DOHH2 (cell line): ENCODE results near the gene FAM180B.
A peak's percentile ranks its signal among the peaks of the same experiment; 100 is the strongest.

ENCODE experiments used
- H3F3A ChIP-seq: fragments of 200-600 bp; sonication (generic), shearing (Covaris generic); 2 replicates; pipeline ENCODE4 v1.6.0; 2016; ENCODE audit warnings: antibody characterized with exemption, mild to moderate bottlenecking; ENCODE audit not compliant: control insufficient read depth, insufficient read depth
- H3K27ac ChIP-seq: fragments of 200-600 bp; sonication (generic); 2 replicates; pipeline ENCODE4 v1.5.1; 2014; ENCODE audit warnings: low read depth, mild to moderate bottlenecking, low read length, moderate library complexity
- H3K27me3 ChIP-seq: fragments of 200-600 bp; sonication (generic); 2 replicates; pipeline ENCODE4 v1.6.1; 2014; ENCODE audit warnings: mild to moderate bottlenecking, low read length, mixed read lengths; ENCODE audit not compliant: control insufficient read depth
- H3K36me3 ChIP-seq: fragments of 200-600 bp; sonication (generic); 2 replicates; pipeline ENCODE4 v1.6.1; 2014; ENCODE audit warnings: mild to moderate bottlenecking, low read length, moderate library complexity, mixed read lengths; ENCODE audit not compliant: control insufficient read depth
- H3K4me1 ChIP-seq: fragments of 200-600 bp; sonication (generic); 2 replicates; pipeline ENCODE4 v1.6.1; 2014; ENCODE audit warnings: mild to moderate bottlenecking, low read length, mixed read lengths; ENCODE audit not compliant: control insufficient read depth
- H3K4me2 ChIP-seq: fragments of 200-600 bp; sonication (generic); 2 replicates; pipeline ENCODE4 v1.6.0; 2014; ENCODE audit warnings: mild to moderate bottlenecking, low read length, moderate library complexity
- H3K4me3 ChIP-seq: fragments of 200-600 bp; sonication (generic); 2 replicates; pipeline ENCODE4 v1.5.1; 2014; ENCODE audit warnings: mild to moderate bottlenecking, low read length, mixed read lengths
- H3K79me2 ChIP-seq: fragments of 200-600 bp; sonication (generic); 2 replicates; pipeline ENCODE4 v1.6.1; 2014; ENCODE audit warnings: mild to moderate bottlenecking, low read length, mixed read lengths; ENCODE audit not compliant: control insufficient read depth
- H3K9me2 ChIP-seq: fragments of 200-600 bp; sonication (generic); replicated peaks from 2 replicates; pipeline ENCODE4 v1.6.1; 2014; ENCODE audit warnings: mild to moderate bottlenecking, low read length, mixed read lengths; ENCODE audit not compliant: control insufficient read depth
- H3K9me3 ChIP-seq: fragments of 200-600 bp; sonication (generic); 2 replicates; pipeline ENCODE4 v1.6.1; 2014; ENCODE audit warnings: antibody characterized with exemption, low read length, mixed read lengths; ENCODE audit not compliant: control insufficient read depth, insufficient read depth
- H4K20me1 ChIP-seq: fragments of 200-600 bp; sonication (generic); 2 replicates; pipeline ENCODE4 v1.6.0; 2014; ENCODE audit warnings: low read depth, mild to moderate bottlenecking, antibody characterized with exemption, low read length, moderate library complexity; ENCODE audit not compliant: control insufficient read depth, insufficient read depth
- CTCF ChIP-seq: fragments of 200-600 bp; sonication (generic); IDR thresholded peaks from one replicate; pipeline ENCODE4 v1.5.1; 2014; ENCODE audit warnings: antibody characterized with exemption, mild to moderate bottlenecking, low read depth, low read length; ENCODE audit not compliant: poor library complexity, severe bottlenecking
- EZH2phosphoT487 ChIP-seq: fragments of 200-600 bp; sonication (generic); IDR thresholded peaks from 2 replicates; pipeline ENCODE4 v1.6.1; 2017; ENCODE audit warnings: borderline replicate concordance, mild to moderate bottlenecking, antibody characterized with exemption, low read length, moderate library complexity, mixed read lengths

FAM180B gene

DNA sequence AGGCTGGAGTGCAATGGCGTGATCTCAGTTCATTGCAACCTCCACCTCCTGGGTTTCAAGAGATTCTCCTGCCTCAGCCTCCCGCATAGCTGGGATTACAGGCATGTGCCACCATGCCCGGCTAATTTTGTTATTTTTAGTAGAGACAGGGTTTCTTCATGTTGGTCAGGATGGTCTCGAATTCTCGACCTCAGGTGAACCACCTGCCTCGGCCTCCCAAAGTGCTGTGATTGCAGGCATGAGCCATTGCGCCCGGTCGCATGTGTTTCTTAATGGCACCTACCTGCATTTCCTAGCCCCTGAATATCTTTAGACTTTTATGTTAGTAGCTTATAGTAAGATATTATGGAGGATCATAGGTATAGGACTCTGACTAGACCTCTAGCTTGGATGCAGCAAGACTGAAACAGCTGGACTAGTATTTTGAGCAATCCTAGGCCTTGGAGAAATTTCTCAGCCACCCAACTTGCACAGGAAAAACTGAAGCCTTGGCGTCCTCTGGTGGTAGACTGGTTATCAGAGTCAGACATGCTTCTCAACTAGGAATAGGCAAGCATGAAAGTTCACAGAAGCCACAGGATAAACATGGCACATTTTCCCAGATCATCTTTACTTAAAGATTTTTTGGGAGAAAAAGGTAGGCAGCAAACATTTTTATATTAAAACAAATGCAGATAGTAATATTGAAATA, 30.4 kb downstream of the FAM180B start:
- H4K20me1 ChIP-seq: no peaks in the 10 kb centered on the region
- H3K27ac ChIP-seq: no peak overlapping the region
- H3K4me3 ChIP-seq: no peak overlapping the region
- no peaks in the 10 kb centered on the region for H3K79me2 ChIP-seq
- peaks cover 4% of the 10 kb centered on the region for H3K4me1 ChIP-seq
- H3K9me3 ChIP-seq: no peaks in the 10 kb centered on the region
- H3K4me2 ChIP-seq: no peak overlapping the region
- no peaks in the 10 kb centered on the region for H3K27me3 ChIP-seq
- TF ChIP-seq EZH2phosphoT487 (no peak), CTCF (peak; percentile 56)
- peaks cover 14% of the 10 kb centered on the region for H3F3A ChIP-seq
- peaks cover 43% of the 10 kb centered on the region for H3K36me3 ChIP-seq
- H3K9me2 ChIP-seq: no peaks in the 10 kb centered on the region

GRCh38 chr11:47617417-47617809, 30.9 kb downstream of the FAM180B start:
- Histone ChIP-seq H3K27ac (no peak overlapping the region), H3K36me3 (peaks cover 49% of the 10 kb centered on the region), H3K9me3 (no peaks in the 10 kb centered on the region), H4K20me1 (no peaks in the 10 kb centered on the region), H3K4me2 (no peak overlapping the region), H3K79me2 (no peaks in the 10 kb centered on the region), H3K27me3 (no peaks in the 10 kb centered on the region), H3K4me1 (no peaks in the 10 kb centered on the region), H3K4me3 (no peak overlapping the region), H3F3A (peaks cover 14% of the 10 kb centered on the region), H3K9me2 (no peaks in the 10 kb centered on the region)
- TF ChIP-seq CTCF (no peak), EZH2phosphoT487 (no peak)

GRCh38 chr11:47620836-47621378, 34.4 kb downstream of the FAM180B start:
- H3K4me2 ChIP-seq: no peak overlapping the region
- H3K79me2 ChIP-seq: no peaks in the 10 kb centered on the region
- H3K9me2 ChIP-seq: no peaks in the 10 kb centered on the region
- H3K36me3 ChIP-seq: peaks cover 76% of the 10 kb centered on the region
- H4K20me1 ChIP-seq: no peaks in the 10 kb centered on the region
- no peaks in the 10 kb centered on the region for H3K9me3 ChIP-seq
- no peaks in the 10 kb centered on the region for H3K27me3 ChIP-seq
- H3K4me3 ChIP-seq: no peak overlapping the region
- no peaks in the 10 kb centered on the region for H3K4me1 ChIP-seq
- no peak overlapping the region for H3K27ac ChIP-seq
- peaks cover 12% of the 10 kb centered on the region; the same call in 1 of the 2 replicates for H3F3A ChIP-seq
- TF ChIP-seq CTCF: no peak
- TF ChIP-seq EZH2phosphoT487: no peak
